ENCODE measurements around the gene MSMO1. TPM values are rescaled to one million over a fixed set of nuclear protein-coding genes. Genes with fewer than 3 reads are reported as not detected.

Gene MSMO1
- polyA plus RNA-seq, 1 donor from 2014 or later = 242 TPM

- Histone ChIP-seq H3K9ac (ENCODE audit: low read length) (no peak overlapping the region), H3K27ac (ENCODE audit: low read length) (no peak overlapping the region), H3K4me3 (ENCODE audit: low read length) (no peak overlapping the region)
These were observed 29.8 kb upstream of the MSMO1 start for GRCh38 chr4:165297626-165298025.

GRCh38 chr4:165299399-165300060 lies 27.9 kb upstream of the MSMO1 start:
- no peak overlapping the region for H3K4me3 ChIP-seq (ENCODE audit: low read length)
- H3K9me3 ChIP-seq (ENCODE audit: low read length) = no peaks in the 10 kb centered on the region
- no peak overlapping the region for H3K27ac ChIP-seq (ENCODE audit: low read length)
- H3K9me2 ChIP-seq (ENCODE audit: insufficient read depth, low read length) = no peaks in the 10 kb centered on the region
- H4K20me1 ChIP-seq (ENCODE audit: insufficient read depth) = no peaks in the 10 kb centered on the region
- H2AFZ ChIP-seq (ENCODE audit: low read depth, low read length) = no peak overlapping the region
- no peaks in the 10 kb centered on the region for H3F3A ChIP-seq (ENCODE audit: insufficient read depth, low read length, poor library complexity, severe bottlenecking)
- H3K27me3 ChIP-seq (ENCODE audit: insufficient read depth, low read depth, low read length) = no peaks in the 10 kb centered on the region
- H3K9ac ChIP-seq (ENCODE audit: low read length) = no peak overlapping the region
- H3K36me3 ChIP-seq (ENCODE audit: insufficient read depth, low read length) = no peaks in the 10 kb centered on the region
- H3K79me2 ChIP-seq (replicated peaks; ENCODE audit: insufficient read depth, low read length) = no peaks in the 10 kb centered on the region
- H3K4me2 ChIP-seq (ENCODE audit: low read length) = no peak overlapping the region
- no peak for TF ChIP-seq POLR2AphosphoS5 (IDR thresholded peaks at IDR 0.05)
- TF ChIP-seq REST (IDR thresholded peaks at IDR 0.05; ENCODE audit: borderline replicate concordance) = no peak
- TF ChIP-seq, protein P1, sequence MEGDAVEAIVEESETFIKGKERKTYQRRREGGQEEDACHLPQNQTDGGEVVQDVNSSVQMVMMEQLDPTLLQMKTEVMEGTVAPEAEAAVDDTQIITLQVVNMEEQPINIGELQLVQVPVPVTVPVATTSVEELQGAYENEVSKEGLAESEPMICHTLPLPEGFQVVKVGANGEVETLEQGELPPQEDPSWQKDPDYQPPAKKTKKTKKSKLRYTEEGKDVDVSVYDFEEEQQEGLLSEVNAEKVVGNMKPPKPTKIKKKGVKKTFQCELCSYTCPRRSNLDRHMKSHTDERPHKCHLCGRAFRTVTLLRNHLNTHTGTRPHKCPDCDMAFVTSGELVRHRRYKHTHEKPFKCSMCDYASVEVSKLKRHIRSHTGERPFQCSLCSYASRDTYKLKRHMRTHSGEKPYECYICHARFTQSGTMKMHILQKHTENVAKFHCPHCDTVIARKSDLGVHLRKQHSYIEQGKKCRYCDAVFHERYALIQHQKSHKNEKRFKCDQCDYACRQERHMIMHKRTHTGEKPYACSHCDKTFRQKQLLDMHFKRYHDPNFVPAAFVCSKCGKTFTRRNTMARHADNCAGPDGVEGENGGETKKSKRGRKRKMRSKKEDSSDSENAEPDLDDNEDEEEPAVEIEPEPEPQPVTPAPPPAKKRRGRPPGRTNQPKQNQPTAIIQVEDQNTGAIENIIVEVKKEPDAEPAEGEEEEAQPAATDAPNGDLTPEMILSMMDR (IDR thresholded peaks at IDR 0.05; ENCODE audit: poor library complexity, severe bottlenecking) = no peak
- TF ChIP-seq MXI1 (conservative IDR thresholded peaks at IDR 0.05; ENCODE audit: poor library complexity, severe bottlenecking) = no peak
- TF ChIP-seq TAF1 (IDR thresholded peaks at IDR 0.05; ENCODE audit: low read depth) = no peak
- no peak for TF ChIP-seq SMC3 (conservative IDR thresholded peaks at IDR 0.05; ENCODE audit: poor library complexity)
- TF ChIP-seq RAD21 (conservative IDR thresholded peaks at IDR 0.05) = no peak
- no peak for TF ChIP-seq EP300 (conservative IDR thresholded peaks at IDR 0.05; ENCODE audit: poor library complexity, severe bottlenecking)

More at GRCh38 chr4:165297626-165298025, 29.8 kb upstream of the MSMO1 start:
- H3K9me2 ChIP-seq (ENCODE audit: insufficient read depth, low read length) = no peaks in the 10 kb centered on the region
- no peaks in the 10 kb centered on the region for H3K27me3 ChIP-seq (ENCODE audit: insufficient read depth, low read depth, low read length)
- H2AFZ ChIP-seq (ENCODE audit: low read depth, low read length) = no peak overlapping the region
- no peaks in the 10 kb centered on the region for H3K9me3 ChIP-seq (ENCODE audit: low read length)
- no peaks in the 10 kb centered on the region for H3K36me3 ChIP-seq (ENCODE audit: insufficient read depth, low read length)
- no peaks in the 10 kb centered on the region for H4K20me1 ChIP-seq (ENCODE audit: insufficient read depth)
- H3K79me2 ChIP-seq (replicated peaks; ENCODE audit: insufficient read depth, low read length) = no peaks in the 10 kb centered on the region
- H3F3A ChIP-seq (ENCODE audit: insufficient read depth, low read length, poor library complexity, severe bottlenecking) = no peaks in the 10 kb centered on the region
- no peak for TF ChIP-seq TAF1 (IDR thresholded peaks at IDR 0.05; ENCODE audit: low read depth)
- TF ChIP-seq EP300 (conservative IDR thresholded peaks at IDR 0.05; ENCODE audit: poor library complexity, severe bottlenecking) = no peak
- TF ChIP-seq SMC3 (conservative IDR thresholded peaks at IDR 0.05; ENCODE audit: poor library complexity) = no peak
- TF ChIP-seq, protein P1 (IDR thresholded peaks at IDR 0.05; ENCODE audit: poor library complexity, severe bottlenecking) = no peak
- no peak for TF ChIP-seq POLR2AphosphoS5 (IDR thresholded peaks at IDR 0.05)
- TF ChIP-seq MXI1 (conservative IDR thresholded peaks at IDR 0.05; ENCODE audit: poor library complexity, severe bottlenecking) = no peak
- no peak for TF ChIP-seq REST (IDR thresholded peaks at IDR 0.05; ENCODE audit: borderline replicate concordance)
- TF ChIP-seq EZH2 (IDR thresholded peaks at IDR 0.05; ENCODE audit: borderline replicate concordance, insufficient read depth, low read length, poor library complexity, severe bottlenecking) = no peak
- TF ChIP-seq RAD21 (conservative IDR thresholded peaks at IDR 0.05) = no peak
- H3K4me2 ChIP-seq (ENCODE audit: low read length) = no peak overlapping the region

Data from neural cell (in vitro differentiated cells).